Stimulated activated CD4-positive, alpha-beta T cell treated with anti-CD3 and anti-CD28 coated beads, Interleukin-4, amount 100 ng/mL, for 48 hours (primary cell): ENCODE measurements around the gene AVPR1B.
"Not testable (repeated sequence)": the region's sequence is repeated elsewhere in the genome, so short reads cannot be mapped to it uniquely, and the experiment has no call there.

Source experiments
- DNase-seq, 2 donors: peaks; one replicate each; pipeline ENCODE4 v3.0.0-alpha.2; 2020; ENCODE audit warnings: low read depth in 2 of 2

AVPR1B gene

DNA sequence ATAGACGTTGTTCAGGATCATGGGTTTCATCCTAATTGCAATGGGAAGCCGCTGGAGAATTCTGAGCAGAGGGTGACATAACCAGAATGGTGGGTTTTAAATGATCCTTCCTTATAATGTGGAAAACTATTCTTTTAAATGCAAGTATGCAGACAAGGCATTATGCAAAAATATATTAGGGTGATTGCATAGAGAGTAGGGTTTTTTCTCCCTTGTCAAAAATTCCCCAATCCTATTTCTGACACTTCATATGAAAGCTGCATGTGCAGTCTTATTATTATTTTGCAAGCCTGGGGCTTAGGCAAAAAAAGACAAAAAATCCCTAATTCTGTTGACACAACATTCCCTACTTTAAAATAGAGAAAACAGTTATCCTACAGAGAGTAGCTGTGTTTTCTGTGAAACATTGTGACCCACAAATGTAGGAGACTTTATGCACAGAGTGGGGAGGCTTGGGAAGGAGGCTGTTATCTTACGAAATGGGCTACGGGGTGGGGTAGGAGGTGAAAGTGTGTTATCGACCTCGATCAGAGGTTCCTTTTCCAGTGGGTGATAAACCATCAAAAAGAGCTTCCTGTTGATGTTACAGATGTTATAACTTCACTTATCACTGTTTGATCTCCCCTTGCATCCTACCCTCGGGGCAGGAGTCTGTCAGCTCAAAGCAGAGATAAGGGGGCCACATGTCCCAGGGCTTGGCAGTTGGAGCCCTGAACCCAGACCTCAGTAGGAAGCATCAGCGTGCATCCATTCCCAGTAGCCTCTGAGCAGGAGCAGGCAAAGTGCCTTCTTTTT lies 37.0 kb downstream of the AVPR1B start:
- no peak for DNase-seq

GRCh38 chr1:206079135-206079534 lies 38.1 kb downstream of the AVPR1B start:
- DNase-seq = no peak

DNA sequence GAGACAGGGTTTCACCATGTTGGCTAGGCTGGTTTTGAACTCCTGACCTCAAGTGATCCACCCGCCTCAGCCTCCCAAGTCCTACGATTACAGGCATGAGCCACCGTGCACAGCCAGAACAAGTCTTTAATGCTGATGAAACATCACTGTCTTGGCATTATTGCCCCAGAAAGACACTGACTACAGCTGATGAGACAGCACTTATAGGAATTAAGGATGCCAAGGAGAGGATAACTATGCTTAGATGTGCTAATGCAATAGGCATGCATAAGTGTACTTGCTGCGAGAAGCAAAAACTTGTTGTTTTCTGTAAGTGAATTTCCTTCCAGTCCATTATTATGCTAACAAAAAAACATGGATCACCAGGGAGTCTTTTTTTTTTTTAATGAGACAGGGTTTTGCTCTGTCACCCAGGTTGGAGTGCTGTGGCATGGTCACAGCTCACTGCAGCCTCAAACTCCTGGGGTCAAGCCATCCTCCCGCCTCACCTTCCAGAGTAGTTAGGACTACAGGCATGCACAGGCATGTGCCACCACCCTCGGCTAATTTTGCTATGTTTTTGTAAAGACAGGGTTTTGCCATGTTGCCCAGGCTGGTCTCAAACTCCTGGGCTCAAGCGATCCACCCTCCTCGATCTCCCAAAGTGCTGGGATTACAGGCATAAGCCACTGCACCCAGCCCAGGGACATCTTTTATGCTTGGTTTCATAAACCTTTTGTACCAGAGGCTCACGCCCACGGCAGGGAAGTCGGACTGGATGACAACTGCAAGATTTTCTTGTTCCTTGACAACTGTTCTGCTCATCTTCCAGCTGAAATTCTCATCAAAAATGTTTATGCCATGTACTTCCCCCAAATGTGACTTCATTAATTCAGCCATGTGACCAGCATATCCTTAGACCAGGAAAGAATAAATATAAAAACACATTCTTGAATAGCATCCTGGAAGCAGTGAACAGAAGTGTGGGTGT lies 41.1 kb downstream of the AVPR1B start:
- DNase-seq = no peak

DNA sequence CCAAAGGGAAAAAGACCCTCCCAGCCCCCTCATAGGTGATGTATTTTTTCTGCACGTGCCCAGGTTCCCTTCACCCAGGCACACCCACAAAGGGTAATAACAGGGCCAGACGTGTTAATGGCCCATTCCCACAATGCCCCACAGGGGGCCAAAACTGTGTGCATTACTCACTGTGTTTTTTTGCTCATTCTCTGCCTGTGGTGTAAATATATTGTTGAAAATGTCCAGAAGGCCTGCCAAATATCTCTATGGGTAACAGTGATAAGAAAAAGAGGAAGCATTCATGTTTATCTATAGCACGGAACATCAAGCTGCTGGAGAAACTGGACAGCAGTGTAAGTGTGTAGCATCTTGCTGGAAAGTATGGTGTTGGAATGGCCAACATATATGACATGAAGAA lies 42.3 kb downstream of the AVPR1B start:
- no peak for DNase-seq

- DNase-seq = no peak
Measured at GRCh38 chr1:206070627-206071304, 46.4 kb downstream of the AVPR1B start.

GRCh38 chr1:206068314-206068713 lies 48.9 kb downstream of the AVPR1B start:
- DNase-seq = no peak

- no peak for DNase-seq
Measured at GRCh38 chr1:206067486-206068227, 49.5 kb downstream of the AVPR1B start.

- DNase-seq = no peak
Measured at GRCh38 chr1:206066479-206067171, 50.6 kb downstream of the AVPR1B start.

- DNase-seq = no peak
Measured at GRCh38 chr1:206065547-206066145, 51.5 kb downstream of the AVPR1B start.

DNA sequence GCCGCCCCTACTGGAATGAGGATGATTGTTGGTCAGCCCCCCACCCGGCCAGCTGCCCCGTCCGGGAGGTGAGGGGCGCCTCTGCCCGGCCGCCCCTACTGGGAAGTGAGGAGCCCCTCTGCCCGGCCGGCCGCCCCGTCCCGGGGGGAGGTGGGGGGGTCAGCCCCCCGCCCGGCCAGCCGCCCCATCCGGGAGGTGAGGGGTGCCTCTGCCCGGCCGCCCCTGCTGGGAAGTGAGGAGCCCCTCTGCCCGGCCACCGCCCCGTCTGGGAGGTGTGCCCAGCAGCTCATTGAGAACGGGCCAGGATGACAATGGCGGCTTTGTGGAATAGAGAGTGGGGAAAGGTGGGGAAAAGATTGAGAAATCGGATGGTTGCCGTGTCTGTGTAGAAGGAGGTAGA lies 52.7 kb downstream of the AVPR1B start:
- DNase-seq = not testable (repeated sequence)

GRCh38 chr1:206064001-206064400 lies 53.2 kb downstream of the AVPR1B start:
- not testable (repeated sequence) for DNase-seq

DNA sequence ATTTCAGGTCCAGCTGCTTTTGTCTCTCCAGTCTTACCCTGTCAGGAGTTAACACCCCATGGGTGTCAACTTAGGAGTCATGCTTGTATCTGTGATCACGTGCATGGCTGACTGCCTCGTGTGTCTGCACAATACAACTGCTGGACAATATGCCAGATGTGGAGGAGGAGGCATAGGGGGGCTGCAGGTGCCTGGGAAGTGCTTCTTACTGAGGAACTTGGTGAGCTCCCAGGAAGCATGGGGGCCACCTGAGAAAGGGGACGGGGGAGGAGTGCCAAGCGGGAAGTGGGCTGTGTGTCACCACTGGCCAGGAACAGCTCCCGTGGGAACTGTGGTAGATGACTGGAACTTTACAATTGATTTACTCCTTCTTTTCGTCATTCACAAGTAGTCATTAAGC lies 54.7 kb downstream of the AVPR1B start:
- DNase-seq = no peak

- DNase-seq = no peak
Measured at GRCh38 chr1:206060844-206061243, 56.3 kb downstream of the AVPR1B start.
